ENCODE measurements around the gene STK38L. TPM values are rescaled to one million over a fixed set of nuclear protein-coding genes. Genes with fewer than 3 reads are reported as not detected.

Gene STK38L
- total RNA-seq, 1 donor: 38.9 TPM

- no peak overlapping the region for H3K4me3 ChIP-seq (ENCODE audit: low read depth, low read length)
- no peak for DNase-seq (ENCODE audit: low read depth)
- no peak for TF ChIP-seq CTCF (IDR thresholded peaks at IDR 0.05; ENCODE audit: insufficient read depth, low read depth, low read length)
Measured at GRCh38 chr12:27273114-27273513, 29.0 kb downstream of the STK38L start.

- TF ChIP-seq CTCF (IDR thresholded peaks at IDR 0.05; ENCODE audit: insufficient read depth, low read depth, low read length): no peak
- H3K4me3 ChIP-seq (ENCODE audit: low read depth, low read length): no peak overlapping the region
- DNase-seq (ENCODE audit: low read depth): no peak
Measured at GRCh38 chr12:27274706-27275105, 30.6 kb downstream of the STK38L start.

DNA sequence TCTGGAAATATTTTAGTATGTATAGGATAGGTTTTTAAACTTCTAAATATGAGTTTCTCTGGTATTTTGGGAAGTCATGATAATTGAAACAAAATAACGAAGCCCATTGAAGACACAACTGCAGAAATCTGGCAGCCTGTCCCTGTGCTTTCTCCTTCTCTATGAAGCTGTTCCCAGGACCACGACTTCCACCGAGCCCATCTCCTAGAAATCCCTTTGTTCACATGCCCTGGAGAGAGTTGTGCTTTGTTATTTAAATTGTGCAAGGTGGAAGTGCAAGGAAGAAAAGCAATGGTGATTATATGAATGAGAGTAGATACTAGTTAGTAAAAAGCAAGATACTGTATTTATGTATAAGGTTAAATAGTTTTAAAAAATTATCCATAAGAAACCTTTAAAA, 32.2 kb downstream of the STK38L start:
- no peak for DNase-seq (ENCODE audit: low read depth)
- TF ChIP-seq CTCF (IDR thresholded peaks at IDR 0.05; ENCODE audit: insufficient read depth, low read depth, low read length): no peak
- H3K4me3 ChIP-seq (ENCODE audit: low read depth, low read length): no peak overlapping the region

DNA sequence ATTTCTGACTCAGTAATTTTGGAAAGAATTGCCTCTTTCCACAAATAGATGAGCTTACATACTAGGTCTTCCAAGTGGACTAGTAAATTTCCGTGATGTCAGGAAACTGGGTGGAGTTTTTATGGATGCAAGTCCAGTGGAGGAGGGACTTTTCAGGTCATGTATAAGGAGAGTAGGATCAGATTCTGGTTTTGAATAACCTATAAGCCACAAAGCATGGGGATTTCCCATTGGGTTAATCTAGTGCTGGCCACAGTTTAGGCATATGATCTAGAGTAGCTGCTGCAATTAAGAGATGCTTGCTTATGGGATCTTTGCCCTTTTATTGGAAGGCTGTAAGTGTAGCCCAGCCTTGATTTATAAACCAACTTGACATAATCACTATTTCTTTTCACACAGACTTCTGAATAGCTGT, 33.8 kb downstream of the STK38L start:
- H3K4me3 ChIP-seq (ENCODE audit: low read depth, low read length): no peak overlapping the region
- DNase-seq (ENCODE audit: low read depth): peak; percentile 98
- TF ChIP-seq CTCF (IDR thresholded peaks at IDR 0.05; ENCODE audit: insufficient read depth, low read depth, low read length): no peak

DNA sequence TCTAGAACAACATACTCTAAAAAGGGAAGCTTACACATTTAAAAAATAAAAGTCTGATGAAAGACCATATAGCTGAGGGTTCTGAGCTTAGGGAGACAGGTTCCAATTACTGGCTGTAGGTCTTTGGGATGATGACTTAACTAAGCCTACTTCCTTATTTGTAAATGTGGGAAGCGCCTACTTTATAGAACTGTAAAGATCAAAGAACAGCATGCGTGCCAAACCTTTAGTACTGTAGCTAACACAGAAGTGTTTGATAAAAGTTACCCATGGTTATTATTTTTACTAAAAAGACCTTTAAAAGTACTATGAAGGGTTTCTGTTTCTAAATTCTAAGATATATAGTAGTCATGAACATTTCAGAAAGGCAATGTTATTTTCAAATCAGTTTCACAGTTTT, 35.7 kb downstream of the STK38L start:
- no peak for TF ChIP-seq CTCF (IDR thresholded peaks at IDR 0.05; ENCODE audit: insufficient read depth, low read depth, low read length)
- no peak overlapping the region for H3K4me3 ChIP-seq (ENCODE audit: low read depth, low read length)
- DNase-seq (ENCODE audit: low read depth): peak; percentile 25

DNA sequence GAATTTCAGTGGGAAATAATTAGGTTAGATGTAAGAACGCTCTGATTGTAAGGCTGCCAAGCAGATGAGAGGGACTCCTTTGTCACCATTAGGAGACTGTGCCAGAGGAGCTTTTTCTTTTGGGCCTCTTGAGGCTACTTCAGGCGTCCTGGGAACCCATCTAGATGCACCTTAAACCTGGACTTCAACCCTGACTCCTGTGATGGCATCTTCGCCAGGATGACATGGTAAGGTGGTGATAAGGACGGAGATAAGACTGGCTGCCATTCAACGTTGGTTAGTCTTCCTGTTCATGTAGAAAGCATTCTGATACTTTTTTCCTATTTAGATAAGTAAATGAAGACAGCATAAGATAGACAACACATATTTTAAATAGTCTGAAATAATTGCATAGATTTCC, 36.3 kb downstream of the STK38L start:
- TF ChIP-seq CTCF (IDR thresholded peaks at IDR 0.05; ENCODE audit: insufficient read depth, low read depth, low read length): no peak
- H3K4me3 ChIP-seq (ENCODE audit: low read depth, low read length): no peak overlapping the region
- no peak for DNase-seq (ENCODE audit: low read depth)

DNA sequence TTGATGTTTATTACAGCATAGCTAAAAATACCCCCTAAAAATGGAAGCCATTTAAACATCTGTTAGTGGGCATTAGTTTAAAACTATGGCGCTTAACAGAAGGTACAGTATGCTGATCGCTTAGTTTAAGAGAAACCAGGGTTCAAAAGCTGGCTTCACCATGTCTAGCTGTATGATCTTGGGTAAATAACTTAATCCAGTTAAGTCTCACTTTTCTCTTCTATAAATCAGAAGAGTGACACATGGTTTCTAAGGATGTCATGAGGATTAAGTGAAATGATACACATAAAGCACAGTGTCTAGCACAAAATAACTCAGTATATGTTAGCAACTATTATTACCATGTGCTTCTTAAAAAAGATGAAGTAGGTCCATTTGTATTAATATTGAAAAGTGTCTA, 38.7 kb downstream of the STK38L start:
- DNase-seq (ENCODE audit: low read depth): no peak

More for the DNA sequence above, 38.7 kb downstream of the STK38L start:
- H3K4me3 ChIP-seq (ENCODE audit: low read depth, low read length): no peak overlapping the region
- no peak for TF ChIP-seq CTCF (IDR thresholded peaks at IDR 0.05; ENCODE audit: insufficient read depth, low read depth, low read length)

Data from fibroblast of villous mesenchyme (primary cell).